Muscle layer of duodenum (tissue), 2 donors: ENCODE results near the gene CDK5R1.
A peak's percentile ranks its signal among the peaks of the same experiment; 100 is the strongest.

Source experiments
- H3K27ac ChIP-seq: one replicate; pipeline ENCODE4 v1.7.0; 2013; ENCODE audit warnings: mild to moderate bottlenecking, low read length
- H3K27me3 ChIP-seq: one replicate; pipeline ENCODE4 v1.7.0; 2013; ENCODE audit warnings: low read depth, mild to moderate bottlenecking, control low read depth, low read length
- H3K36me3 ChIP-seq, 2 donors: one replicate each; pipeline ENCODE4 v1.7.0; 2013; ENCODE audit warnings: low read length in 2 of 2, control low read depth in 1 of 2, mild to moderate bottlenecking in 1 of 2; ENCODE audit not compliant: insufficient read depth in 2 of 2, control insufficient read depth in 1 of 2
- H3K4me1 ChIP-seq, 2 donors: one replicate each; pipeline ENCODE4 v1.7.0; 2013; ENCODE audit warnings: low read length in 2 of 2, mild to moderate bottlenecking in 2 of 2, control low read depth in 1 of 2, moderate library complexity in 1 of 2; ENCODE audit not compliant: insufficient read depth in 2 of 2, control insufficient read depth in 1 of 2
- H3K4me3 ChIP-seq, 2 donors: one replicate each; pipeline ENCODE4 v1.7.0; 2013; ENCODE audit warnings: low read length in 2 of 2, low read depth in 1 of 2, mild to moderate bottlenecking in 1 of 2
- H3K9me3 ChIP-seq, 2 donors: one replicate each; pipeline ENCODE4 v1.7.0; 2013; ENCODE audit warnings: low read length in 2 of 2, control low read depth in 1 of 2, mild to moderate bottlenecking in 1 of 2; ENCODE audit not compliant: control insufficient read depth in 1 of 2
- donor health status: healthy.

The CDK5R1 gene

GRCh38 chr17:32493976-32494513, 7.3 kb downstream of the CDK5R1 start:
- Histone ChIP-seq H3K9me3 (no peaks in the 10 kb centered on the region), H3K27ac (no peak overlapping the region), H3K27me3 (no peaks in the 10 kb centered on the region), H3K4me3 (no peak overlapping the region), H3K36me3 (no peaks in the 10 kb centered on the region), H3K4me1 (peaks cover 0 to 22% of the 10 kb centered on the region in 2 donors)

DNA sequence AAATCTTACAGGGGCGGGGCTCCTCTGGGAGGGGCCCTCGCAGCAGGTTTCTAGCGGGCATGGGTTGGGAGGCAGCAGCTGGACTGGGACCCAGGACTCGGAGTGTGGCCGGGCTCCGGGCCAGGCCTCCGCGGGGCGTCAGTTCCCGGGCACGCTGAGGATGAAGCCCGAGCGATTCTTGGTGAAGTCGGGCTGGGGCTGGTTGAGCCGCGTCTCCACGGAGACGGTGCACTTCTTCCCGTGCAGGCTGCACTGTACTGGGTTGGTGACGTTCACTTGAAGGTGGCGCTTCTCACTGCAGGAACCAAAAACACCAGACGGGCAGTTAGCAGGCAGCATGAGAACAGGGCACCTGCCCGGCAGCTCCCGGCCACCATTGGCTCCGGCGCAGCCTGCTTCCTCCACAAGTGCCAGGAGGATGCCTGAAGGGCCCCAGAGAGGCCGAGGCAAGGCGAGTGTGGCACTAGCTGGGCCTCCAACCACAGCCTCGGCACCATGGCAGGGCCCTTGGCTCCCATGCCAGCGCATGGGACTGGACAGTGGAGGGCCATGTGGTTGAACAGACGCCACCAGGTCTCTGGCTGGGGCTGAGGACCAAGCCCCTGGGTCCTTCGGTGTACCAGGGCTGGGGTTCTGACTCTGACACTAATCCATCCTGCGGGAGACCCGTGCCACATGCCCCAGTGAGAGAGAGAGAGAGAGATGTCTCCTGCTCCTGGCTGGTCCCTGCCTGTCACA, 8.0 kb downstream of the CDK5R1 start:
- H3K27ac ChIP-seq, result no peak overlapping the region
- H3K4me3 ChIP-seq, result peak overlapping the region in 1 of 2 donors; percentile 35
- H3K27me3 ChIP-seq, result no peaks in the 10 kb centered on the region
- peaks cover 0 to 22% of the 10 kb centered on the region in 2 donors for H3K4me1 ChIP-seq
- no peaks in the 10 kb centered on the region for H3K36me3 ChIP-seq
- no peaks in the 10 kb centered on the region for H3K9me3 ChIP-seq

GRCh38 chr17:32495359-32496231, 8.8 kb downstream of the CDK5R1 start:
- Histone ChIP-seq H3K9me3 (no peaks in the 10 kb centered on the region), H3K27me3 (no peaks in the 10 kb centered on the region), H3K36me3 (no peaks in the 10 kb centered on the region), H3K4me1 (peaks cover 0 to 22% of the 10 kb centered on the region in 2 donors), H3K27ac (no peak overlapping the region), H3K4me3 (peak overlapping the region in 1 of 2 donors; percentile 35)

- Histone ChIP-seq H3K27me3 (no peaks in the 10 kb centered on the region), H3K36me3 (no peaks in the 10 kb centered on the region), H3K4me3 (no peak overlapping the region), H3K4me1 (peaks cover 0 to 22% of the 10 kb centered on the region in 2 donors), H3K9me3 (no peaks in the 10 kb centered on the region), H3K27ac (no peak overlapping the region)
Observed at GRCh38 chr17:32496395-32497073, 9.7 kb downstream of the CDK5R1 start.

- Histone ChIP-seq H3K36me3 (no peaks in the 10 kb centered on the region), H3K27ac (no peak overlapping the region), H3K4me1 (peaks cover 0 to 15% of the 10 kb centered on the region in 2 donors), H3K27me3 (no peaks in the 10 kb centered on the region), H3K9me3 (no peaks in the 10 kb centered on the region), H3K4me3 (no peak overlapping the region)
Observed at GRCh38 chr17:32497431-32498205, 10.8 kb downstream of the CDK5R1 start.

- H3K9me3 ChIP-seq, result no peaks in the 10 kb centered on the region
- no peak overlapping the region for H3K27ac ChIP-seq
- H3K36me3 ChIP-seq, result no peaks in the 10 kb centered on the region
- H3K4me1 ChIP-seq, result peaks cover 0 to 15% of the 10 kb centered on the region in 2 donors
- H3K4me3 ChIP-seq, result no peak overlapping the region
- H3K27me3 ChIP-seq, result no peaks in the 10 kb centered on the region
Observed at GRCh38 chr17:32498391-32498790, 11.6 kb downstream of the CDK5R1 start.

DNA sequence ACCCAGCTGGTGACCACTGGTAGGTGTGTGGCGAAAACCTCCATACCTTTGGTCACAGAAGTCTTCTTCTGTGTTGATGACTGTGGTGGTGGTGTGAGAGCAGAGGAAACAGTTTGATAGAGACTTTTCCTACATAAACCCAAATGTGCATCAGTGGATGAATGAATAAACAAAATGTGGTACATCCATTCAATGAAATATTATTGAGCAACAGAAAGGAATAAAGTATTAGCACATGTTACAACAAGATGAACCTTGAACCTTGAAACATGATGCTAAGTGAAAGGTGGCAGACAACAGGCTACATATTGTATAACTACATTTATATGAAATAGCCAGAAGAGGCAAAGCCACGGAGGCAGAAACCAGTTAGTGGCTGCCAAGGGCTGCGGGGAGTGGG, 15.2 kb downstream of the CDK5R1 start:
- no peaks in the 10 kb centered on the region for H3K27me3 ChIP-seq
- H3K27ac ChIP-seq, result no peak overlapping the region
- no peak overlapping the region for H3K4me3 ChIP-seq
- H3K9me3 ChIP-seq, result no peaks in the 10 kb centered on the region
- no peaks in the 10 kb centered on the region for H3K36me3 ChIP-seq
- H3K4me1 ChIP-seq, result peaks cover 0 to 5% of the 10 kb centered on the region in 2 donors

- Histone ChIP-seq H3K27ac (no peak overlapping the region), H3K4me3 (no peak overlapping the region), H3K36me3 (no peaks in the 10 kb centered on the region), H3K27me3 (no peaks in the 10 kb centered on the region), H3K9me3 (no peaks in the 10 kb centered on the region), H3K4me1 (peaks cover 0 to 5% of the 10 kb centered on the region in 2 donors)
Observed at GRCh38 chr17:32502710-32503109, 15.9 kb downstream of the CDK5R1 start.

GRCh38 chr17:32503251-32504165, 16.7 kb downstream of the CDK5R1 start:
- H3K27ac ChIP-seq, result no peak overlapping the region
- no peak overlapping the region for H3K4me3 ChIP-seq
- H3K9me3 ChIP-seq, result no peaks in the 10 kb centered on the region
- H3K27me3 ChIP-seq, result no peaks in the 10 kb centered on the region
- H3K36me3 ChIP-seq, result no peaks in the 10 kb centered on the region
- peaks cover 0 to 5% of the 10 kb centered on the region in 2 donors for H3K4me1 ChIP-seq
